GM20000 (cell line): Measurements from ENCODE around the gene MOSPD3.
"Not testable (repeated sequence)": the region's sequence is repeated elsewhere in the genome, so short reads cannot be mapped to it uniquely, and the experiment has no call there.

ENCODE experiments used
- DNase-seq: peaks from one replicate; pipeline ENCODE4 v3.0.0; 2012; ENCODE audit warnings: low spot score
- TF ChIP-seq, protein P1 (sequence below): IDR thresholded peaks from 2 replicates; pipeline ENCODE4 v1.5.1; 2012; ENCODE audit warnings: mild to moderate bottlenecking, control low read depth; ENCODE audit errors: extremely low read depth, missing control alignments

MOSPD3 gene, protein sequence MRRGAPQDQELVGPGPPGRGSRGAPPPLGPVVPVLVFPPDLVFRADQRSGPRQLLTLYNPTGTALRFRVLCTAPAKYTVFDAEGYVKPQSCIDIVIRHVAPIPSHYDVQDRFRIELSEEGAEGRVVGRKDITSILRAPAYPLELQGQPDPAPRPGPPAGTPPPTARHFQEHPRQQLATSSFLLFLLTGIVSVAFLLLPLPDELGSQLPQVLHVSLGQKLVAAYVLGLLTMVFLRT

DNA sequence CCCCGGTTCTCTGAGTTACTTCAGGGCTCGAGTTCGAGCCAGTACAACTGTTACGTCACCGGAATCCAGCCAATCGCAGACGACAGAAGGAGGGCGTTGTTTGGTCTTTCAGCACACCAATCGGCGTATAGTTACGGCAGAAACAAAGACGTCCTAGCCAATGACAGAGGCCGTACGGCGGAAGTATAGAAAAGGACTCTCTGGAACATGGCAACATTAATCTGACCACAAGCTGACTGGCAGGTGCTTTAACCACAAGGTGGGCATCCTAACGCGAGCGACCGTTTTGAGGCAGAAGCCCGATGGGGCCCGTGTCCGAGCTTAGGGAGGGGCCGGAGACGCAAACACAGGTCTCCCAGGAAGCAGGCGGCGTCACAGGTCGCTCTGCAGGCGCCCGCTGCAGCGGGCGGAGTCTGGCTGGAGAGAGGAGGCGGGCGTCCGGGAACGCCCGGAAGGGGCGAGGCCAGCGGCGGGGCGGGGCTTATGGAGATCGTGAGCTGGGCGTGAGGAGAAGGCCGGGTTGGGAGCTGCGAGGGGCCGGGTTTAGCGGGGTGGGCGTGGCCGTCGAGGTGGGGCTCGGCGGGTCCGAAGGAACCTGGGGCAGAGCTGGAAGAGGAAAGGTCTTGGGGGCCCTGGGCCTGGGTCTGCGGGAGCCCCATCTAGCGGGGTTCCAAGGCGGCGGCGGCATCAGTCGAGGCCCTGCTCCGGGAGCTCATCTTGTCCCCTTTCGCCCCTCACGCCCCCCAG, at the start of gene MOSPD3:
MOSPD3 (plus strand) TSS at position 558 of the 747 bp plus-strand sequence. CDS start 252 bp downstream, outside the sequence.
- DNase-seq = peak; percentile 99
- TF ChIP-seq, protein P1, sequence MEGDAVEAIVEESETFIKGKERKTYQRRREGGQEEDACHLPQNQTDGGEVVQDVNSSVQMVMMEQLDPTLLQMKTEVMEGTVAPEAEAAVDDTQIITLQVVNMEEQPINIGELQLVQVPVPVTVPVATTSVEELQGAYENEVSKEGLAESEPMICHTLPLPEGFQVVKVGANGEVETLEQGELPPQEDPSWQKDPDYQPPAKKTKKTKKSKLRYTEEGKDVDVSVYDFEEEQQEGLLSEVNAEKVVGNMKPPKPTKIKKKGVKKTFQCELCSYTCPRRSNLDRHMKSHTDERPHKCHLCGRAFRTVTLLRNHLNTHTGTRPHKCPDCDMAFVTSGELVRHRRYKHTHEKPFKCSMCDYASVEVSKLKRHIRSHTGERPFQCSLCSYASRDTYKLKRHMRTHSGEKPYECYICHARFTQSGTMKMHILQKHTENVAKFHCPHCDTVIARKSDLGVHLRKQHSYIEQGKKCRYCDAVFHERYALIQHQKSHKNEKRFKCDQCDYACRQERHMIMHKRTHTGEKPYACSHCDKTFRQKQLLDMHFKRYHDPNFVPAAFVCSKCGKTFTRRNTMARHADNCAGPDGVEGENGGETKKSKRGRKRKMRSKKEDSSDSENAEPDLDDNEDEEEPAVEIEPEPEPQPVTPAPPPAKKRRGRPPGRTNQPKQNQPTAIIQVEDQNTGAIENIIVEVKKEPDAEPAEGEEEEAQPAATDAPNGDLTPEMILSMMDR = no peak

DNA sequence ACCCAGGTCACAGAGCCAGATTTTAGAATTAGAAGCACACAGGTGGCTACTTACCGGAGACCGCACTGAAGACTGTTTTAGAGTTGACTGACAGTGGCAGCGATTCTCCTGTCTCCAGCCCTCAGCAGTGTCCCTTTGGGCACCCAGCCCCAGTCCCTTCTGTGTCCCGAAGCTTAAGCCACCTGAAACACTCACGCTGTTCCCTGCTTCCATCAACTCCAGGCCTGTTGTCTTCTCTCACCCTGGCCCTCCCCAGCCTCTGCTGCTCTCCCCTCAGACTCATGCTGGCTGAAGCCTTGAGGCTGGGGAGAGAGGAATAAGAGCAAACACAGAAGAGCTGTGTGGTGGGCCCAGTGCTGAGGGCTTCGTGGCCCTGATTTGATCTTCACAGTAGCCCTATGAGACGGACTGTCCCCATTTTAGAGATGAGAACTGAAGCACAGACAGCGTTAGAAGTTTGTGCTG, 49.2 kb upstream of the MOSPD3 start:
- TF ChIP-seq, protein P1 = no peak
- DNase-seq = no peak

DNA sequence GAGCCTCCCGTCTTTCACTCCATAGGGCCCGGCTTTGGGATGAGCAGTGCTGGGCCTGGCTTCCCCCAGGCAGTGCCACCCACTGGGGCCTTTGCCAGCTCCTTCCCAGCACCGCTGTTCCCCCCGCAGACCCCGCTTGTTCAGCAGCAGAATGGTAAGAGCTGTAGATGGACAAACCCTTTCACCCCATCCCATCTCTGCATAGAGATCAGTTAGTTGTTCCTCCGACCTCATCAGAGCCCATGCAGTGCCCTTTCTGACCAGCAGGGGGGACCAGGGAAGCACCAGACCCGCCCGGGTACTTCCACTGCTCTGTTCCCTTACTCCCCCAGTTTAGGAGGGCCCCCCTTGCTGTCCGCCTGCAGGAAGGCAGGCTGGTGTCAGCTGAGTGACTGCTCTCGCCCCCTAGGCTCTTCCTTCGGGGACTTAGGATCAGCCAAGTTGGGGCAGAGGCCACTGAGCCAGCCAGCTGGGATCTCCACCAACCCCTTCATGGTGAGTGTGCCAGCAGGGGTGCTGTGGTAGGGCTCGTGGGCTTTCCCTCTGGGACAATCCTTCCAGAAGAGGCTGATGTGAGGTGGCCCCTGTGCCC, 48.4 kb upstream of the MOSPD3 start:
- DNase-seq = peak; percentile 83
- TF ChIP-seq, protein P1 = peak; percentile 87

DNA sequence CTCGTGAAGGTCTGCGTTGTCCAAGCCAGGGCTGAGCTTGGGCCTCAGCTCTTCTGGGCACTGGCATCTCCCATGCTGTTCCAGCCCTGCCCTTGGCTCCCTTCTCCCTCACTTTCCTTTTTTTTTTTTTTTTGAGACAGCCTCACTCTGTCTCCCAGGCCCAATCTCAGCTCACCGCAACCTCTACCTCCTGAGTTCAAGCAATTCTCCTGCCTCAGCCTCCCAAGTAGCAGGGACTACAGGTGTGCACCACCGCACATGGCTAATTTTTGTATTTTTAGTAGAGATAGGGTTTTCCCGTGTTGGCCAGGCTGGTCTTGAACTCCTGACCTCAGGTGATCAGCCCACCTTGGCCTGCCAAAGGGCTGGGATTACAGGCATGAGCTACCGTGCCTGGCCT, 47.9 kb upstream of the MOSPD3 start:
- DNase-seq = not testable (repeated sequence)

DNA sequence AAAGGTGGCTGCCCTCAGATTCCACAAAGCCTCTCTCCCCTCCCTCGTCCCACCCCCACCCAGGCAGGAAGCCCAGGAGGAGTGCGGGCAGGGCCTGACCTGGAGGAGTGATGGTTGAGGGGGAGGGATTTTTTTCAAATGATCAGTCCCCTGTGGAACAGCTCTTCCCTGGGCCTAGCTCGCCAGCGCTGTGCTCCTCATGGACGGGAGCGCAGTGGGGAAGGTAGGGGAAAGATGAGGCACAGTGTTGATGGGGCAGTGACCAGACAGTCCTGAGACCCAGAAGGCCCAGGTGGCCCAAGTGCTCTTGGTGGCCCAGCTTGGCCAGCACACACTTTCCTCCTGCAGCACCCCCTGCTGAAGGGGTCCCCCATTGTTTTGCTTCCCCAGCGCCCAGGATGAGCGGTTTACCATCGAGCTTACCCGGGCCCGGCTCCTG, 47.2 kb upstream of the MOSPD3 start:
- DNase-seq = no peak
- TF ChIP-seq, protein P1 = no peak

DNA sequence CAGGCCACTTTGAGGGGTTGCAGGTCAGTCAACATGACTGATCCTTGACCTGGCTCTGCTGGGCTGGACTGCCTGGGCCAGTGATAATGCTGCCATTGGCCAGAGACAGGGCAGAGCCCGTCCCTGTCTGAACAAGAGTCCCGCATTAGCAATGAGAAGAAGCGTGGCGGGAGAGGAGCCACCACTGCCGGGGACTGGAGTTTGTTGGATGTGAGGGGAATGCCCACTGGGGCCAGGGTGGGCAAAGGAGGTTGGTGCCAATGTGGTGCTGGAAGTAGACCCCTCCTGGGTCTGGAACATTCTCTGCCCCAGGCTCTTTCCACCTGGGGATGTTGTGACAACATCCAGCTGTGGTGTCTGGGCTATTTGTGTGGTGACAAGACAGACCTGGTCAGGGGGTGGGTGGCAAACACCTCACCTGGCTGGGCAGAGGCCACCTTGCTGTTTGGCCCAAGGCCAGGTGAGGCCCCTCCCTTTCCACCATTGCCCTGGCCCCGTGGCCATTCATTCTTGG, 46.3 kb upstream of the MOSPD3 start:
- TF ChIP-seq, protein P1 = no peak
- DNase-seq = no peak

DNA sequence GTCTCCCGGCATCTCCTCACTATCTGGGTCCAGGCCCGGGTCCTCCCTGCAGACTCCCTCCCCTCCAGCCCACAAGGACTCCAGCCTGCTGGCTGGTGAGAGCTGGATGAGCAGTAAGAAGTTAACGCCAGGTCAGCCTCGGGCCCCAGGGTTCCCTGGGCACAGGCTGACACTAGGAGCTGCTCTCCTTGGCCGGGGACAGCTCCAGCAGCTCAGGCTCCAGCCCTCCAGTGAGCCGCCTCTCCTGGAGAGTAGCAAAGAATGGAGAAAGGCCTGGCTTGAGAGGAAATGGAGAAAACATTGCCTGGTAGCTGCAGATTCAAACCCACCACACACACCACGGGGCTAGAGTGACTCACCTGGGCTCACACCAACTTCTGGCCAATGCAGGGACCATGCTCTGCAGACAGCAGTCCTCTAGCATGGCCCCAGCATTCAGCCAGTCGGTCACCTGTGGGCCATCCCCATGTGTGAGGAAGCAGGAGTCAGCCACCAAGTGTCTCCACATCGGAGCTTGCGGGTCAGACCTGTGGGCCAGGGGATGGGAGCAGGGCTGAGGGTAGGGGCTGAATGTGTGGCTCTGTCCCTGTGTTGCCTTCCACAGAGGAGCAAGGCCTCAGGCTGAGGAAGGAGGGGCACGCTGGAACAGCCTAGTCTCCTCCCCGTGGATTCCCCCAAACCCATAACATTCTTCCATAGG, 45.2 kb upstream of the MOSPD3 start:
- no peak for DNase-seq
- TF ChIP-seq, protein P1 = no peak
